Liver (tissue), 9 donors: Measurements from ENCODE around the gene C19orf25. TPM values are rescaled to one million over a fixed set of nuclear protein-coding genes. Genes with fewer than 3 reads are reported as not detected.

Experiments used
- DNase-seq: peaks from one replicate; pipeline ENCODE4 v3.0.0-alpha.2; 2017; ENCODE audit warnings: low spot score
- H3K27ac ChIP-seq, 2 donors: one replicate each; pipeline ENCODE4 v1.7.0; 2013; ENCODE audit warnings: inconsistent platforms in 2 of 2, low read length in 2 of 2, control low read depth in 1 of 2, low read depth in 1 of 2, mild to moderate bottlenecking in 1 of 2
- H3K27me3 ChIP-seq, 4 donors: one replicate each; pipeline versions ENCODE4 v1.6.1 to v1.7.0; 2013; ENCODE audit warnings: low read length in 3 of 4, inconsistent platforms in 1 of 4, mild to moderate bottlenecking in 1 of 4, moderate library complexity in 1 of 4; ENCODE audit not compliant: control insufficient read depth in 4 of 4, insufficient read depth in 4 of 4
- H3K36me3 ChIP-seq, 4 donors: one replicate each; pipeline versions ENCODE4 v1.6.1 to v1.7.0; 2013; ENCODE audit warnings: low read length in 3 of 4, mild to moderate bottlenecking in 3 of 4, low read depth in 1 of 4, moderate library complexity in 1 of 4; ENCODE audit not compliant: control insufficient read depth in 4 of 4, insufficient read depth in 3 of 4
- H3K4me1 ChIP-seq, 4 donors: one replicate each; pipeline versions ENCODE4 v1.6.1 to v1.7.0; 2013; ENCODE audit warnings: low read length in 3 of 4, mild to moderate bottlenecking in 3 of 4, moderate library complexity in 1 of 4; ENCODE audit not compliant: control insufficient read depth in 4 of 4, insufficient read depth in 4 of 4
- H3K4me3 ChIP-seq, 3 donors: one replicate each; pipeline versions ENCODE4 v1.6.1 to v1.7.0; 2013; ENCODE audit warnings: low read length in 3 of 3, control low read depth in 1 of 3, low read depth in 1 of 3, mild to moderate bottlenecking in 1 of 3
- H3K9ac ChIP-seq, 2 donors: one replicate each; pipeline ENCODE4 v1.7.0; 2013; ENCODE audit warnings: low read length in 2 of 2, mild to moderate bottlenecking in 2 of 2, moderate library complexity in 2 of 2, control low read depth in 1 of 2, low read depth in 1 of 2
- H3K9me3 ChIP-seq, 4 donors: one replicate each; pipeline versions ENCODE4 v1.6.1 to v1.7.0; 2013; ENCODE audit warnings: low read length in 3 of 4; ENCODE audit not compliant: control insufficient read depth in 4 of 4
- ATF3 ChIP-seq: IDR thresholded peaks from 2 replicates; pipeline ENCODE4 v1.6.1; 2016; ENCODE audit warnings: antibody characterized with exemption
- CTCF ChIP-seq: fragments of 150-350 bp; IDR thresholded peaks from 2 replicates; pipeline ENCODE4 v1.5.1; 2017; ENCODE audit warnings: improper control_type of control experiment, low read depth, low read length; ENCODE audit not compliant: missing input control
- EGR1 ChIP-seq, 2 donors: IDR thresholded peaks; 2 replicates each; pipeline ENCODE4 v1.6.1; 2016 to 2018; ENCODE audit warnings: antibody characterized with exemption in 2 of 2, low read depth in 2 of 2
- FOXA1 ChIP-seq: IDR thresholded peaks from 2 replicates; pipeline ENCODE4 v1.6.1; 2016; ENCODE audit warnings: antibody characterized with exemption
- FOXA2 ChIP-seq: IDR thresholded peaks from 2 replicates; pipeline ENCODE4 v1.6.1; 2016; ENCODE audit warnings: antibody characterized with exemption
- GABPA ChIP-seq, 2 donors: IDR thresholded peaks in 1 of 2; conservative IDR thresholded peaks in 1 of 2; 2 replicates each; pipeline ENCODE4 v1.6.1; 2016; ENCODE audit warnings: antibody characterized with exemption in 2 of 2, mild to moderate bottlenecking in 1 of 2, moderate library complexity in 1 of 2
- HNF4A ChIP-seq, 2 donors: conservative IDR thresholded peaks; 2 replicates each; pipeline ENCODE4 v1.6.1; 2016; ENCODE audit warnings: antibody characterized with exemption in 2 of 2, mild to moderate bottlenecking in 2 of 2
- HNF4G ChIP-seq: IDR thresholded peaks from 2 replicates; pipeline ENCODE4 v1.6.1; 2016; ENCODE audit warnings: antibody characterized with exemption
- JUND ChIP-seq, 2 donors: IDR thresholded peaks; 2 replicates each; pipeline ENCODE4 v1.6.1; 2016; ENCODE audit warnings: antibody characterized with exemption in 2 of 2
- MAX ChIP-seq: IDR thresholded peaks from 2 replicates; pipeline ENCODE4 v1.6.1; 2016; ENCODE audit warnings: antibody characterized with exemption
- NR2F2 ChIP-seq: IDR thresholded peaks from 2 replicates; pipeline ENCODE4 v1.6.1; 2016; ENCODE audit warnings: antibody characterized with exemption
- RAD21 ChIP-seq, 2 donors: IDR thresholded peaks; 2 replicates each; pipeline ENCODE4 v1.6.1; 2016; ENCODE audit warnings: antibody characterized with exemption in 2 of 2, mild to moderate bottlenecking in 2 of 2
- REST ChIP-seq: IDR thresholded peaks from 2 replicates; pipeline ENCODE4 v1.6.1; 2016; ENCODE audit warnings: antibody characterized with exemption, mild to moderate bottlenecking
- RXRA ChIP-seq, 2 donors: IDR thresholded peaks; 2 replicates each; pipeline ENCODE4 v1.6.1; 2017 to 2018; ENCODE audit warnings: antibody characterized with exemption in 2 of 2, mild to moderate bottlenecking in 1 of 2
- SP1 ChIP-seq: IDR thresholded peaks from 2 replicates; pipeline ENCODE4 v1.6.1; 2018; ENCODE audit warnings: antibody characterized with exemption, mild to moderate bottlenecking
- TAF1 ChIP-seq: conservative IDR thresholded peaks from 2 replicates; pipeline ENCODE4 v1.6.1; 2016; ENCODE audit warnings: antibody characterized with exemption, mild to moderate bottlenecking
- YY1 ChIP-seq: IDR thresholded peaks from 2 replicates; pipeline ENCODE4 v1.6.1; 2016; ENCODE audit warnings: antibody characterized with exemption, mild to moderate bottlenecking
- ZBTB33 ChIP-seq: IDR thresholded peaks from 2 replicates; pipeline ENCODE4 v1.6.1; 2016; ENCODE audit warnings: antibody characterized with exemption
- WGBS: extraction: QIAGEN DNeasy Blood & Tissue Kit; methylation state at CpG from one replicate; pipeline ENCODE4 v1.1.7; 2013; 5-methylcytosine and 5-hydroxymethylcytosine counted together
- polyA plus RNA-seq, 2 donors: library from polyadenylated mRNA; stranded (reverse) in 1 of 2; unstranded in 1 of 2; fragments of 200-250 nt in 1 of 2; fragments of >200 nt in 1 of 2; fragmentation: Nextera tagmentation in 1 of 2; extraction: Ambion mirVana in 1 of 2; gene quantifications; one replicate each; pipeline versions ENCODE4 v1.2.1 to v1.2.3, GENCODE V29; 2013 to 2015
- total RNA-seq, 2 donors: library from RNA; depleted of rRNA; stranded (reverse); fragments of >200 nt; gene quantifications; one replicate each; pipeline ENCODE4 v1.2.3, GENCODE V29; 2014
- donor health status: healthy.
- donor health status: healthy.
- donor health status: healthy.
- donor health status: healthy.
- donor health status: healthy.

The C19orf25 gene
- total and polyA plus RNA-seq, 4 donors: 15.1 to 19.8 (median 18.5) TPM

GRCh38 chr19:1483131-1483978 lies 4.3 kb upstream of the C19orf25 start:
- Histone ChIP-seq H3K9ac (no peak overlapping the region), H3K4me1 (peaks cover under 1 to 9% (median 2%) of the 10 kb centered on the region in 4 donors), H3K36me3 (no peaks in the 10 kb centered on the region), H3K27me3 (no peaks in the 10 kb centered on the region), H3K9me3 (no peaks in the 10 kb centered on the region), H3K27ac (no peak overlapping the region), H3K4me3 (no peak overlapping the region)
- no peak for TF ChIP-seq EGR1 (IDR thresholded peaks at IDR 0.05; ENCODE audit: low read depth in 2 of 2)
- no peak for TF ChIP-seq MAX
- TF ChIP-seq TAF1: no peak
- no peak for TF ChIP-seq JUND (IDR thresholded peaks at IDR 0.05)
- no peak for TF ChIP-seq SP1
- no peak for TF ChIP-seq HNF4G
- TF ChIP-seq YY1: no peak
- no peak for TF ChIP-seq NR2F2
- TF ChIP-seq HNF4A (conservative IDR thresholded peaks at IDR 0.05): no peak
- WGBS: 95% methylated on average over 77 of the region's 77 CpGs
- DNase-seq: no peak

GRCh38 chr19:1482361-1483130 lies 3.5 kb upstream of the C19orf25 start:
- 87% methylated on average over 37 of the region's 37 CpGs for WGBS
- no peaks in the 10 kb centered on the region for H3K9me3 ChIP-seq
- H3K4me3 ChIP-seq: no peak overlapping the region
- H3K4me1 ChIP-seq: peaks cover 2 to 13% (median 6%) of the 10 kb centered on the region in 4 donors
- no peak overlapping the region for H3K27ac ChIP-seq
- H3K27me3 ChIP-seq: no peaks in the 10 kb centered on the region
- DNase-seq: no peak
- TF ChIP-seq ATF3 (no peak), TAF1 (no peak), FOXA2 (no peak), REST (no peak), ZBTB33 (no peak), RAD21 (IDR thresholded peaks at IDR 0.05) (no peak), RXRA (IDR thresholded peaks at IDR 0.05) (no peak), HNF4A (conservative IDR thresholded peaks at IDR 0.05) (no peak), CTCF (no peak), EGR1 (IDR thresholded peaks at IDR 0.05; ENCODE audit: low read depth in 2 of 2) (no peak), MAX (no peak), GABPA (IDR thresholded peaks at IDR 0.05 in 1 of 2, conservative IDR thresholded peaks at IDR 0.05 in 1 of 2) (no peak), HNF4G (no peak), JUND (IDR thresholded peaks at IDR 0.05) (no peak), FOXA1 (no peak), NR2F2 (no peak), YY1 (no peak)
- H3K36me3 ChIP-seq: no peaks in the 10 kb centered on the region
- no peak overlapping the region for H3K9ac ChIP-seq
